SK-N-SH (cell line): ENCODE measurements around the gene BCAS3. TPM values are rescaled to one million over a fixed set of nuclear protein-coding genes. Genes with fewer than 3 reads are reported as not detected.

Source experiments
- CTCF ChIA-PET: fragments of 300-600, 350-600 bp; formaldehyde crosslinking; extraction: SDS; loops from one replicate; lab custom pipeline; 2021; lab: Yijun Ruan, JAX
- POLR2A ChIA-PET: fragments of 350-600 bp; sonication (Branson Sonifier 250); formaldehyde crosslinking; extraction: SDS; loops from one replicate; lab custom pipeline; 2020; ENCODE audit warnings: antibody characterized with exemption, inconsistent platforms; lab: Yijun Ruan, JAX
- DNase-seq: peaks from one replicate; pipeline ENCODE4 v3.0.0; 2012
- H2AFZ ChIP-seq: fragments of 200-600 bp; sonication (generic); 2 replicates; pipeline ENCODE4 v1.8.1; 2016; ENCODE audit warnings: antibody characterized with exemption, mild to moderate bottlenecking, low read depth
- H3F3A ChIP-seq: fragments of 200-600 bp; sonication (generic); replicated peaks from 2 replicates; pipeline ENCODE3; 2016; ENCODE audit warnings: antibody characterized with exemption, mild to moderate bottlenecking; ENCODE audit not compliant: insufficient read depth
- H3K27ac ChIP-seq, 2 experiments: fragments of 200-500 bp in 1 of 2; fragments of 200-600 bp in 1 of 2; sonication (Bioruptor generic) in 1 of 2; sonication (generic), shearing (Covaris generic) in 1 of 2; 2 replicates each; pipeline versions ENCODE4 v1.5.1 to v1.6.1; 2014 to 2016; ENCODE audit warnings: low read depth in 2 of 2, inconsistent platforms in 1 of 2, low read length in 1 of 2, mild to moderate bottlenecking in 1 of 2, mixed read lengths in 1 of 2
- H3K27me3 ChIP-seq: fragments of 200-600 bp; sonication (generic), shearing (Covaris generic); 2 replicates; pipeline ENCODE4 v1.6.1; 2016; ENCODE audit warnings: mixed run types; ENCODE audit not compliant: insufficient read depth
- H3K36me3 ChIP-seq, 2 experiments: fragments of 200-500 bp in 1 of 2; fragments of 200-600 bp in 1 of 2; sonication (Bioruptor generic) in 1 of 2; sonication (generic) in 1 of 2; replicated peaks in 1 of 2; 2 replicates each; pipeline versions ENCODE3 to v1.5.1; 2014 to 2016; ENCODE audit warnings: low read length in 1 of 2, mild to moderate bottlenecking in 1 of 2; ENCODE audit not compliant: insufficient read depth in 2 of 2, control insufficient read depth in 1 of 2
- H3K4me1 ChIP-seq, 2 experiments: fragments of 200-500 bp in 1 of 2; fragments of 200-600 bp in 1 of 2; sonication (Bioruptor generic) in 1 of 2; sonication (generic), shearing (Covaris generic) in 1 of 2; 2 replicates each; pipeline versions ENCODE4 v1.5.1 to v1.6.1; 2014 to 2016; ENCODE audit warnings: low read depth in 1 of 2, low read length in 1 of 2, mixed run types in 1 of 2; ENCODE audit not compliant: insufficient read depth in 2 of 2, control insufficient read depth in 1 of 2
- H3K4me2 ChIP-seq: fragments of 200-600 bp; sonication (generic), shearing (Covaris generic); 2 replicates; pipeline ENCODE4 v1.6.1; 2017; ENCODE audit warnings: mixed run types
- H3K4me3 ChIP-seq, 2 experiments: fragments of 200-500 bp in 1 of 2; fragments of 200-600 bp in 1 of 2; sonication (Bioruptor generic) in 1 of 2; sonication (generic), shearing (Covaris generic) in 1 of 2; 2 replicates each; pipeline versions ENCODE4 v1.5.1 to v1.8.1; 2014 to 2016; ENCODE audit warnings: low read depth in 2 of 2, inconsistent platforms in 1 of 2, low read length in 1 of 2, mild to moderate bottlenecking in 1 of 2, mixed read lengths in 1 of 2, moderate library complexity in 1 of 2
- H3K79me2 ChIP-seq: fragments of 200-600 bp; sonication (generic); 2 replicates; pipeline ENCODE4 v1.8.1; 2017; ENCODE audit warnings: mild to moderate bottlenecking; ENCODE audit not compliant: insufficient read depth
- H3K9ac ChIP-seq: fragments of 200-600 bp; sonication (generic); 2 replicates; pipeline ENCODE4 v1.6.1; 2017; ENCODE audit warnings: mixed run types
- H3K9me2 ChIP-seq: fragments of 200-600 bp; sonication (generic); 2 replicates; pipeline ENCODE4 v1.6.1; 2017; ENCODE audit warnings: mixed run types
- H3K9me3 ChIP-seq: fragments of 200-600 bp; sonication (generic); 2 replicates; pipeline ENCODE4 v1.6.1; 2017; ENCODE audit warnings: mixed run types, mild to moderate bottlenecking, moderate library complexity
- H4K20me1 ChIP-seq: fragments of 200-600 bp; sonication (generic); 2 replicates; pipeline ENCODE4 v1.6.1; 2017; ENCODE audit warnings: mild to moderate bottlenecking, mixed run types; ENCODE audit not compliant: insufficient read depth
- CHD2 ChIP-seq: fragments of 150-350 bp; IDR thresholded peaks from 2 replicates; pipeline ENCODE4 v1.6.1; 2018; ENCODE audit warnings: low read length; ENCODE audit not compliant: partially characterized antibody
- ELF1 ChIP-seq: IDR thresholded peaks from 2 replicates; pipeline ENCODE4 v1.4.0; 2012
- EP300 ChIP-seq, 2 experiments: IDR thresholded peaks; 2 replicates each; pipeline versions ENCODE4 v1.4.0 to v1.6.1; 2012; ENCODE audit warnings: borderline replicate concordance in 1 of 2, low read depth in 1 of 2, low read length in 1 of 2
- FOXJ3 ChIP-seq: sonication (generic); formaldehyde crosslinking; IDR thresholded peaks from 2 replicates; pipeline ENCODE4 v1.5.1; 2020; ENCODE audit warnings: mild to moderate bottlenecking, missing genetic modification reagents
- GABPA ChIP-seq: IDR thresholded peaks from 2 replicates; pipeline ENCODE4 v1.4.0; 2012; ENCODE audit warnings: low read depth, mild to moderate bottlenecking
- GATA2 ChIP-seq: sonication (generic); formaldehyde crosslinking; IDR thresholded peaks from 2 replicates; pipeline ENCODE4 v1.5.0; 2020; ENCODE audit warnings: mild to moderate bottlenecking, missing genetic modification reagents
- IRF3 ChIP-seq: fragments of 150-350 bp; IDR thresholded peaks from 2 replicates; pipeline ENCODE4 v1.6.1; 2016; ENCODE audit warnings: mild to moderate bottlenecking, low read depth, low read length
- JUND ChIP-seq: IDR thresholded peaks from 2 replicates; pipeline ENCODE4 v1.4.0; 2012
- MEF2A ChIP-seq: IDR thresholded peaks from 2 replicates; pipeline ENCODE4 v1.4.0; 2012; ENCODE audit warnings: low read depth, borderline replicate concordance
- MXI1 ChIP-seq: IDR thresholded peaks from 2 replicates; pipeline ENCODE4 v1.6.1; 2012; ENCODE audit warnings: mild to moderate bottlenecking, low read depth, low read length, improper control_type of control experiment
- NFIC ChIP-seq: IDR thresholded peaks from 2 replicates; pipeline ENCODE4 v1.4.0; 2012; ENCODE audit warnings: borderline replicate concordance
- NRF1 ChIP-seq: IDR thresholded peaks from 2 replicates; pipeline ENCODE4 v1.6.1; 2012; ENCODE audit warnings: low read depth, mild to moderate bottlenecking, low read length
- PBX3 ChIP-seq: IDR thresholded peaks from 2 replicates; pipeline ENCODE4; 2012
- RAD21 ChIP-seq: IDR thresholded peaks from 2 replicates; pipeline ENCODE4 v1.6.1; 2012; ENCODE audit warnings: mild to moderate bottlenecking, low read length
- RXRA ChIP-seq: IDR thresholded peaks from 2 replicates; pipeline ENCODE4 v1.4.0; 2012; ENCODE audit warnings: low read depth, mild to moderate bottlenecking, borderline replicate concordance
- SIN3A ChIP-seq: IDR thresholded peaks from 2 replicates; pipeline ENCODE4 v1.6.1; 2012; ENCODE audit warnings: low read depth, mild to moderate bottlenecking, low read length, moderate library complexity, borderline replicate concordance
- SMC3 ChIP-seq: IDR thresholded peaks from 2 replicates; pipeline ENCODE4 v1.6.1; 2012; ENCODE audit warnings: low read depth, low read length, improper control_type of control experiment
- USF2 ChIP-seq: fragments of 150-350 bp; IDR thresholded peaks from 2 replicates; pipeline ENCODE4 v1.6.1; 2017; ENCODE audit warnings: antibody characterized with exemption, low read length, low read depth, borderline replicate concordance
- YY1 ChIP-seq: IDR thresholded peaks from 2 replicates; pipeline ENCODE4 v1.4.0; 2012; ENCODE audit warnings: low read depth, mild to moderate bottlenecking
- WGBS: methylation state at CpG from one replicate; pipeline ENCODE4 v1.1.6; 2017; ENCODE audit warnings: low lambda C conversion rate; 5-methylcytosine and 5-hydroxymethylcytosine counted together
- polyA plus RNA-seq, 3 experiments: library from polyadenylated mRNA; depleted of rRNA; stranded (reverse); fragments of >200 nt; gene quantifications; 2 replicates each; pipeline ENCODE4 v1.2.3, GENCODE V29; 2012

Gene BCAS3
- polyA plus RNA-seq, 1 of the 3 experiments (the other 2 are of a cell fraction): 5.9 TPM

GRCh38 chr17:60646701-60647100, 30.9 kb upstream of the BCAS3 start:
- peaks cover 16 to 49% of the 10 kb centered on the region in 2 experiments for H3K36me3 ChIP-seq
- H3F3A ChIP-seq: peaks cover 7% of the 10 kb centered on the region
- H3K4me2 ChIP-seq: no peak overlapping the region
- peaks cover 68% of the 10 kb centered on the region for H3K79me2 ChIP-seq
- no peaks in the 10 kb centered on the region for H3K27me3 ChIP-seq
- H3K27ac ChIP-seq: peak overlapping the region in 1 of 2 experiments; percentile 56; a peak in 1 of 4 replicates
- H3K4me1 ChIP-seq: peaks cover 0 to 3% of the 10 kb centered on the region in 2 experiments; a peak in 2 of 4 replicates
- H3K4me3 ChIP-seq: no peak overlapping the region
- DNase-seq: no peak
- POLR2A ChIA-PET: no interaction called here
- H2AFZ ChIP-seq: no peak overlapping the region
- WGBS: 86% methylated on average over 3 of the region's 3 CpGs
- no peaks in the 10 kb centered on the region for H3K9me3 ChIP-seq
- CTCF ChIA-PET: interaction anchor here (0.6 to 1.1 kb wide), 5 partner anchors 9 to 551 kb away, joined by 3 to 7 read pairs (median 4); no protein-coding TSS in a partner anchor
- H3K9ac ChIP-seq: no peak overlapping the region
- TF ChIP-seq SIN3A (no peak), EP300 (IDR thresholded peaks at IDR 0.05; ENCODE audit: borderline replicate concordance in 1 of 2, low read depth in 1 of 2, low read length in 1 of 2) (no peak), YY1 (no peak), IRF3 (no peak), MEF2A (no peak), PBX3 (no peak), NFIC (no peak), ELF1 (no peak), RAD21 (no peak), USF2 (no peak), GATA2 (CRISPR knock-in tag) (no peak), NRF1 (no peak), GABPA (no peak), CHD2 (no peak), JUND (no peak), SMC3 (no peak), RXRA (no peak), FOXJ3 (CRISPR knock-in tag) (no peak), MXI1 (no peak)
- no peaks in the 10 kb centered on the region; the same call in 1 of the 2 replicates for H3K9me2 ChIP-seq
- peaks cover 10% of the 10 kb centered on the region for H4K20me1 ChIP-seq
